Fibroblast of lung (primary cell): ENCODE results near the gene FBN1. TPM values are rescaled to one million over a fixed set of nuclear protein-coding genes. Genes with fewer than 3 reads are reported as not detected.

Experiments used
- DNase-seq, 2 donors: peaks; one replicate each; pipeline versions ENCODE4 v3.0.0 to v3.0.0-alpha.2; 2010; ENCODE audit warnings: low read depth in 2 of 2
- H2AFZ ChIP-seq: 2 replicates; pipeline ENCODE4 v1.5.1; 2012; ENCODE audit warnings: low read length, control low read depth, inconsistent platforms
- H3K27ac ChIP-seq: 2 replicates; pipeline ENCODE4 v1.5.1; 2011; ENCODE audit warnings: low read length, control low read depth; ENCODE audit not compliant: insufficient read depth
- H3K27me3 ChIP-seq: 2 replicates; pipeline ENCODE4 v1.5.1; 2011; ENCODE audit warnings: mild to moderate bottlenecking, low read length; ENCODE audit not compliant: control insufficient read depth, insufficient read depth
- H3K36me3 ChIP-seq: 2 replicates; pipeline ENCODE4 v1.5.1; 2011; ENCODE audit warnings: low read length; ENCODE audit not compliant: control insufficient read depth, insufficient read depth
- H3K4me1 ChIP-seq: 2 replicates; pipeline ENCODE4 v1.5.1; 2011; ENCODE audit warnings: low read length; ENCODE audit not compliant: control insufficient read depth, insufficient read depth; ENCODE audit errors: extremely low read depth
- H3K4me2 ChIP-seq: 2 replicates; pipeline ENCODE4 v1.5.1; 2011; ENCODE audit warnings: low read length, control low read depth; ENCODE audit not compliant: insufficient read depth; ENCODE audit errors: extremely low read depth
- H3K4me3 ChIP-seq, 4 experiments: fragments of 200-600 bp in 1 of 4; sonication (generic) in 1 of 4; replicated peaks in 1 of 4; 2 replicates each; pipeline ENCODE4 v1.5.1; 2011 to 2016; ENCODE audit warnings: low read length in 4 of 4, low read depth in 3 of 4, mild to moderate bottlenecking in 3 of 4, control low read depth in 2 of 4, inconsistent platforms in 1 of 4, mixed read lengths in 1 of 4; ENCODE audit not compliant: insufficient read depth in 1 of 4; ENCODE audit errors: control extremely low read depth in 1 of 4
- H3K79me2 ChIP-seq: 2 replicates; pipeline ENCODE4 v1.5.1; 2012; ENCODE audit warnings: mild to moderate bottlenecking, low read length, inconsistent platforms; ENCODE audit not compliant: control insufficient read depth, insufficient read depth
- H3K9ac ChIP-seq: 2 replicates; pipeline ENCODE4 v1.5.1; 2011; ENCODE audit warnings: mild to moderate bottlenecking, low read length, control low read depth; ENCODE audit not compliant: insufficient read depth
- H3K9me3 ChIP-seq: 2 replicates; pipeline ENCODE4 v1.5.1; 2012; ENCODE audit warnings: low read depth, low read length; ENCODE audit not compliant: control insufficient read depth, insufficient read depth
- H4K20me1 ChIP-seq: 2 replicates; pipeline ENCODE4 v1.5.1; 2011; ENCODE audit warnings: low read length; ENCODE audit not compliant: control insufficient read depth, insufficient read depth; ENCODE audit errors: extremely low read depth
- CTCF ChIP-seq, 2 donors: IDR thresholded peaks in 1 of 2; conservative IDR thresholded peaks in 1 of 2; 1 replicate in 1 of 2; 2 replicates in 1 of 2; pipeline ENCODE4 v1.5.1; 2011 to 2012; ENCODE audit warnings: low read length in 2 of 2, control low read depth in 1 of 2, inconsistent platforms in 1 of 2, low read depth in 1 of 2, mild to moderate bottlenecking in 1 of 2
- EZH2 ChIP-seq: IDR thresholded peaks from 2 replicates; pipeline ENCODE4 v1.5.1; 2012; ENCODE audit warnings: low read length, control low read depth, mild to moderate bottlenecking; ENCODE audit errors: missing control alignments
- polyA plus RNA-seq, 2 donors: library from polyadenylated mRNA; depleted of rRNA in 1 of 2; stranded (reverse) in 1 of 2; unstranded in 1 of 2; fragments of >200 nt; gene quantifications; 2 replicates each; pipeline ENCODE4 v1.2.1, GENCODE V29; 2011 to 2012; ENCODE audit warnings: missing spikeins in 1 of 2
- total RNA-seq: library from RNA; depleted of rRNA; stranded (reverse); fragments of >200 nt; gene quantifications from 2 replicates; pipeline ENCODE4 v1.2.1, GENCODE V29; 2014

Gene FBN1
- total and polyA plus RNA-seq, 2 donors (not counting 1 experiment from before 2014, with no cell fraction given) = 368 to 446 TPM

- H3K4me1 ChIP-seq = peaks cover 6% of the 10 kb centered on the region
- no peaks in the 10 kb centered on the region for H3K27me3 ChIP-seq
- H3K9ac ChIP-seq = no peak overlapping the region
- no peaks in the 10 kb centered on the region for H4K20me1 ChIP-seq
- H3K9me3 ChIP-seq = no peaks in the 10 kb centered on the region
- DNase-seq = no peak
- no peak overlapping the region for H3K4me3 ChIP-seq
- no peak overlapping the region for H3K4me2 ChIP-seq
- no peak overlapping the region for H3K27ac ChIP-seq
- no peak overlapping the region for H2AFZ ChIP-seq
- no peaks in the 10 kb centered on the region for H3K79me2 ChIP-seq
- no peak for TF ChIP-seq EZH2
- H3K36me3 ChIP-seq = no peaks in the 10 kb centered on the region
Observed at GRCh38 chr15:48371550-48371949, 274.0 kb downstream of the FBN1 start.

DNA sequence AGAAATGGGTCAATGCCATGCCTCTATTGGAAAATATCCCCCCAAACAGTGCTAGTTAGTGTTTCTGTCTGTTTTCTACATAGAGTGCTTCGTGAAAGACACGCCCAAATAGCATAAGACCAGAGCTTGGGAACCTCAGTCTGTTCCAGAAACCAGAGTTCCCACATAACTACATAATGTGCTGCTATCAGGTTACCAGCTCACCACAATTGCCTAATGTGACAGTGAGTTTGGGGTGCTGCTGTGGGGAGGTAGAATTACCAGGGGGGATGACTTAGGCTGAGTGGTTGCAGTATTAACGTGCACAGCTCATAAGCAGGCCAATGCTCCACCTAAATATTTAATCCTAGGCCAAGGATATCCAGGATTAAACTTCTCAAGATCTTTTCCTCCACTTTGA, 275.0 kb downstream of the FBN1 start:
- Histone ChIP-seq H3K9me3 (no peaks in the 10 kb centered on the region), H3K4me1 (peaks cover 6% of the 10 kb centered on the region), H4K20me1 (no peaks in the 10 kb centered on the region), H3K27ac (no peak overlapping the region), H3K9ac (no peak overlapping the region), H3K27me3 (no peaks in the 10 kb centered on the region), H2AFZ (no peak overlapping the region), H3K4me3 (no peak overlapping the region), H3K36me3 (no peaks in the 10 kb centered on the region), H3K79me2 (no peaks in the 10 kb centered on the region), H3K4me2 (no peak overlapping the region)
- TF ChIP-seq CTCF (conservative IDR thresholded peaks at IDR 0.05 in 1 of 2, IDR thresholded peaks at IDR 0.05 in 1 of 2; ENCODE audit: low read depth in 1 of 2, low read length in 2 of 2) = no peak
- no peak for TF ChIP-seq EZH2
- DNase-seq = peak; percentile 92 to 94

DNA sequence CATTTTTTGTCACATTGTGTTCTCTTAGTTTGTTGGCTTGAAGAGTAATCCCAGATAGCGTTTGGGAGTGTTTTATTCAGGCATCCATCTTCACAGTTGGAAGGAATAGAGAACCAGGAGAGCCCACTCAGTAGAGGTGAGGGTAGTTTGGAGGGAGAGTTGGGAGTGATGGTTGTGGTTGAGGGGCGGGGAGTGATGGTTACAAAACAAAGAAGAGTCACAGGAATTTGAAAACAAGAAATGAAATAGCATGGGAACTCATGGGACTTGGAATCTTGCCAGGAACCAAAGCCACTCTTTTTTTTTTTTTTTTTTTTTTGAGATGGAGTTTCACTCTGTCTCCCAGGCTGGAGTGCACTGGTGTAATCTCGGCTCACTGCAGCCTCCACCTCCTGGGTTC, 278.0 kb downstream of the FBN1 start:
- Histone ChIP-seq H3K4me2 (no peak overlapping the region), H3K27ac (no peak overlapping the region), H3K4me1 (no peaks in the 10 kb centered on the region), H3K36me3 (no peaks in the 10 kb centered on the region), H3K4me3 (no peak overlapping the region), H4K20me1 (no peaks in the 10 kb centered on the region), H3K27me3 (no peaks in the 10 kb centered on the region), H3K9me3 (no peaks in the 10 kb centered on the region), H3K79me2 (no peaks in the 10 kb centered on the region), H2AFZ (no peak overlapping the region), H3K9ac (no peak overlapping the region)
- TF ChIP-seq EZH2 (no peak), CTCF (conservative IDR thresholded peaks at IDR 0.05 in 1 of 2, IDR thresholded peaks at IDR 0.05 in 1 of 2; ENCODE audit: low read depth in 1 of 2, low read length in 2 of 2) (no peak)
- DNase-seq = no peak
